Astrocyte (in vitro differentiated cells and primary cell): ENCODE results near the gene EPS8L1. TPM values are rescaled to one million over a fixed set of nuclear protein-coding genes. Genes with fewer than 3 reads are reported as not detected.

Experiments used
- DNase-seq: peaks from one replicate; pipeline ENCODE4 v3.0.0-alpha.2; 2010; ENCODE audit warnings: low read depth
- FAIRE-seq: peaks from 2 replicates; lab custom pipeline; 2011; peaks lifted over from hg19 to GRCh38; lab: Jason Lieb, UNC
- H2AFZ ChIP-seq: 2 replicates; pipeline ENCODE4 v1.6.0; 2012; ENCODE audit warnings: low read depth, low read length, inconsistent platforms
- H3K27ac ChIP-seq: 2 replicates; pipeline ENCODE4 v1.5.1; 2011; ENCODE audit warnings: low read depth, low read length, inconsistent platforms
- H3K27me3 ChIP-seq: 2 replicates; pipeline ENCODE4 v1.6.0; 2011; ENCODE audit warnings: low read length, inconsistent platforms; ENCODE audit not compliant: insufficient read depth
- H3K36me3 ChIP-seq: 2 replicates; pipeline ENCODE4 v1.5.1; 2011; ENCODE audit warnings: low read length, inconsistent platforms; ENCODE audit not compliant: insufficient read depth
- H3K4me1 ChIP-seq: 2 replicates; pipeline ENCODE4 v1.5.1; 2011; ENCODE audit warnings: low read length, inconsistent platforms; ENCODE audit not compliant: insufficient read depth
- H3K4me2 ChIP-seq: 2 replicates; pipeline ENCODE4 v1.6.0; 2012; ENCODE audit warnings: low read length, inconsistent platforms
- H3K4me3 ChIP-seq: 2 replicates; pipeline ENCODE4 v1.5.1; 2011; ENCODE audit warnings: low read depth, mild to moderate bottlenecking, low read length, inconsistent platforms; ENCODE audit not compliant: insufficient read depth
- H3K79me2 ChIP-seq: 2 replicates; pipeline ENCODE4 v1.6.0; 2012; ENCODE audit warnings: mild to moderate bottlenecking, low read length, inconsistent platforms; ENCODE audit not compliant: insufficient read depth
- H3K9ac ChIP-seq: 2 replicates; pipeline ENCODE4 v1.6.0; 2012; ENCODE audit warnings: mild to moderate bottlenecking, low read length, inconsistent platforms
- H3K9me3 ChIP-seq: 2 replicates; pipeline ENCODE4 v1.5.1; 2012; ENCODE audit warnings: low read depth, mild to moderate bottlenecking, low read length, inconsistent platforms; ENCODE audit not compliant: insufficient read depth
- H4K20me1 ChIP-seq: 2 replicates; pipeline ENCODE4 v1.6.0; 2012; ENCODE audit warnings: low read length, inconsistent platforms; ENCODE audit not compliant: insufficient read depth
- H3K27ac Mint-ChIP-seq: one replicate; pipeline ENCODE4 v1.8.0; 2021; ENCODE audit warnings: mild to moderate bottlenecking, mixed read lengths; ENCODE audit not compliant: unreplicated experiment
- H3K27me3 Mint-ChIP-seq: one replicate; pipeline ENCODE4 v1.8.0; 2021; ENCODE audit warnings: low read depth, mixed read lengths; ENCODE audit not compliant: unreplicated experiment
- H3K36me3 Mint-ChIP-seq: one replicate; pipeline ENCODE4 v1.8.0; 2021; ENCODE audit warnings: low read depth, mixed read lengths; ENCODE audit not compliant: unreplicated experiment
- H3K4me1 Mint-ChIP-seq: one replicate; pipeline ENCODE4 v1.8.0; 2021; ENCODE audit warnings: low read depth, mixed read lengths; ENCODE audit not compliant: unreplicated experiment
- H3K4me3 Mint-ChIP-seq: one replicate; pipeline ENCODE4 v1.8.0; 2021; ENCODE audit warnings: mild to moderate bottlenecking, moderate library complexity, mixed read lengths; ENCODE audit not compliant: unreplicated experiment
- H3K9me3 Mint-ChIP-seq: one replicate; pipeline ENCODE4 v1.8.0; 2021; ENCODE audit warnings: mild to moderate bottlenecking, mixed read lengths; ENCODE audit not compliant: unreplicated experiment
- EZH2 ChIP-seq: IDR thresholded peaks from 2 replicates; pipeline ENCODE4 v1.6.1; 2012; ENCODE audit warnings: mild to moderate bottlenecking, low read length, inconsistent platforms; ENCODE audit not compliant: insufficient read depth
- total RNA-seq: library from RNA; stranded (reverse); gene quantifications from 2 replicates; pipeline ENCODE4 v1.2.1, GENCODE V29; 2021
- TF ChIP-seq, protein P1 (sequence below): IDR thresholded peaks from 2 replicates; pipeline ENCODE4 v1.5.1; 2011; ENCODE audit warnings: low read depth, mild to moderate bottlenecking, inconsistent platforms, low read length, moderate library complexity; ENCODE audit not compliant: insufficient read depth

EPS8L1 gene
- total RNA-seq, 1 donor from 2014 or later, result 9.2 TPM

- H3K4me3 Mint-ChIP-seq, result peak overlapping the region; percentile 98
- Histone ChIP-seq H3K9me3 (no peaks in the 10 kb centered on the region), H3K27me3 (no peaks in the 10 kb centered on the region), H4K20me1 (peaks cover 55% of the 10 kb centered on the region), H3K9ac (peak overlapping the region; percentile 99), H3K4me1 (peaks cover 40% of the 10 kb centered on the region), H3K79me2 (peaks cover 58% of the 10 kb centered on the region), H2AFZ (peak overlapping the region; percentile 36), H3K4me2 (peak overlapping the region; percentile 100), H3K4me3 (peak overlapping the region; percentile 86), H3K36me3 (no peaks in the 10 kb centered on the region), H3K27ac (peak overlapping the region; percentile 83)
- peak overlapping the region; percentile 97 for H3K27ac Mint-ChIP-seq
- H3K4me1 Mint-ChIP-seq, result peaks cover 16% of the 10 kb centered on the region
- H3K9me3 Mint-ChIP-seq, result no peaks in the 10 kb centered on the region
- FAIRE-seq (no peak), DNase-seq (peak; percentile 43)
- TF ChIP-seq, protein P1, sequence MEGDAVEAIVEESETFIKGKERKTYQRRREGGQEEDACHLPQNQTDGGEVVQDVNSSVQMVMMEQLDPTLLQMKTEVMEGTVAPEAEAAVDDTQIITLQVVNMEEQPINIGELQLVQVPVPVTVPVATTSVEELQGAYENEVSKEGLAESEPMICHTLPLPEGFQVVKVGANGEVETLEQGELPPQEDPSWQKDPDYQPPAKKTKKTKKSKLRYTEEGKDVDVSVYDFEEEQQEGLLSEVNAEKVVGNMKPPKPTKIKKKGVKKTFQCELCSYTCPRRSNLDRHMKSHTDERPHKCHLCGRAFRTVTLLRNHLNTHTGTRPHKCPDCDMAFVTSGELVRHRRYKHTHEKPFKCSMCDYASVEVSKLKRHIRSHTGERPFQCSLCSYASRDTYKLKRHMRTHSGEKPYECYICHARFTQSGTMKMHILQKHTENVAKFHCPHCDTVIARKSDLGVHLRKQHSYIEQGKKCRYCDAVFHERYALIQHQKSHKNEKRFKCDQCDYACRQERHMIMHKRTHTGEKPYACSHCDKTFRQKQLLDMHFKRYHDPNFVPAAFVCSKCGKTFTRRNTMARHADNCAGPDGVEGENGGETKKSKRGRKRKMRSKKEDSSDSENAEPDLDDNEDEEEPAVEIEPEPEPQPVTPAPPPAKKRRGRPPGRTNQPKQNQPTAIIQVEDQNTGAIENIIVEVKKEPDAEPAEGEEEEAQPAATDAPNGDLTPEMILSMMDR, result no peak
- TF ChIP-seq EZH2, result no peak
- peaks cover 2% of the 10 kb centered on the region for H3K27me3 Mint-ChIP-seq
- H3K36me3 Mint-ChIP-seq, result no peaks in the 10 kb centered on the region
These were observed 40.7 kb downstream of the EPS8L1 start for GRCh38 chr19:55116232-55116858.

- Histone ChIP-seq H3K4me1 (peaks cover 40% of the 10 kb centered on the region), H2AFZ (peak within 1 kb of the TSS; percentile 86), H3K9me3 (no peaks in the 10 kb centered on the region), H3K79me2 (peaks cover 51% of the 10 kb centered on the region), H4K20me1 (peaks cover 50% of the 10 kb centered on the region), H3K4me3 (peak within 1 kb of the TSS; percentile 86), H3K4me2 (peak within 1 kb of the TSS; percentile 100), H3K27ac (peak within 1 kb of the TSS; percentile 83), H3K36me3 (no peaks in the 10 kb centered on the region), H3K9ac (peak within 1 kb of the TSS; percentile 99), H3K27me3 (no peaks in the 10 kb centered on the region)
- Mint-ChIP-seq H3K27ac (peak within 1 kb of the TSS; percentile 99), H3K4me1 (peaks cover 16% of the 10 kb centered on the region), H3K4me3 (peak within 1 kb of the TSS; percentile 98), H3K27me3 (peaks cover 2% of the 10 kb centered on the region), H3K9me3 (no peaks in the 10 kb centered on the region), H3K36me3 (peaks cover 3% of the 10 kb centered on the region)
- FAIRE-seq (no peak), DNase-seq (no peak)
- TF ChIP-seq EZH2, result no peak
- TF ChIP-seq, protein P1, result no peak
These were observed 41.4 kb downstream of the EPS8L1 start, which contains the start of gene PPP1R12C for GRCh38 chr19:55116859-55117662. TSS of gene PPP1R12C (minus strand) at chr19:55117637. CDS start at chr19:55117543, 94 bp downstream.
